Natural killer cell (primary cell): ENCODE measurements around the gene KIF6. TPM values are rescaled to one million over a fixed set of nuclear protein-coding genes. Genes with fewer than 3 reads are reported as not detected.

Source experiments
- ATAC-seq, 3 donors: fragments of 150-1000 bp in 2 of 3; fragments of 200-7000 bp in 1 of 3; cut with Tn5 transposase; 1 replicate in 1 of 3; 2 replicates in 2 of 3; pipeline ENCODE4 v1.10.0; 2021; ENCODE audit warnings: mild to moderate bottlenecking in 2 of 3, moderate library complexity in 2 of 3
- DNase-seq, 2 donors: peaks; one replicate each; pipeline versions ENCODE4 v3.0.0 to v3.0.0-alpha.2; 2013 to 2021; ENCODE audit warnings: mixed read lengths in 1 of 2
- H3K27ac ChIP-seq: one replicate; pipeline ENCODE4 v1.5.1; 2013; ENCODE audit warnings: mild to moderate bottlenecking, low read length
- H3K27me3 ChIP-seq: one replicate; pipeline ENCODE4 v1.6.1; 2013; ENCODE audit warnings: low read length; ENCODE audit not compliant: control insufficient read depth, insufficient read depth
- H3K36me3 ChIP-seq: one replicate; pipeline ENCODE4 v1.6.1; 2013; ENCODE audit warnings: low read length; ENCODE audit not compliant: control insufficient read depth, insufficient read depth
- H3K4me1 ChIP-seq: one replicate; pipeline ENCODE4 v1.6.1; 2013; ENCODE audit warnings: low read length; ENCODE audit not compliant: control insufficient read depth, insufficient read depth
- H3K4me3 ChIP-seq: one replicate; pipeline ENCODE4 v1.5.1; 2013; ENCODE audit warnings: low read length
- H3K9me3 ChIP-seq: one replicate; pipeline ENCODE4 v1.6.1; 2013; ENCODE audit warnings: low read length; ENCODE audit not compliant: control insufficient read depth, insufficient read depth
- H3K27ac Mint-ChIP-seq, 2 donors: one replicate each; pipeline ENCODE4 v1.8.0; 2022; ENCODE audit warnings: mild to moderate bottlenecking in 2 of 2, mixed read lengths in 2 of 2, moderate library complexity in 1 of 2
- H3K27me3 Mint-ChIP-seq, 2 donors: one replicate each; pipeline ENCODE4 v1.8.0; 2022; ENCODE audit warnings: low read depth in 2 of 2, mixed read lengths in 2 of 2
- H3K36me3 Mint-ChIP-seq: one replicate; pipeline ENCODE4 v1.8.0; 2022; ENCODE audit warnings: mixed read lengths
- H3K4me1 Mint-ChIP-seq, 2 donors: one replicate each; pipeline ENCODE4 v1.8.0; 2022; ENCODE audit warnings: mixed read lengths in 2 of 2
- H3K4me3 Mint-ChIP-seq: one replicate; pipeline ENCODE4 v1.8.0; 2022; ENCODE audit warnings: mild to moderate bottlenecking, moderate library complexity, mixed read lengths
- H3K9me3 Mint-ChIP-seq, 2 donors: one replicate each; pipeline ENCODE4 v1.8.0; 2022; ENCODE audit warnings: mixed read lengths in 2 of 2
- CTCF ChIP-seq: fragments of 200-600 bp; IDR thresholded peaks from one replicate; pipeline ENCODE4 v1.8.0; 2022; ENCODE audit warnings: antibody characterized with exemption
- WGBS: methylation state at CpG from one replicate; pipeline ENCODE4 v1.1.7; 2013; ENCODE audit warnings: missing lambda C conversion rate; ENCODE audit not compliant: insufficient coverage; 5-methylcytosine and 5-hydroxymethylcytosine counted together
- intact Hi-C: fragments of 100-400 bp; cut with micrococcal nuclease; formaldehyde crosslinking; loops from one replicate; pipeline ENCODE4 v1.14.2; 2022
- total RNA-seq, 4 donors: library from RNA; stranded (reverse); fragments of 120-200 nt in 1 of 4; gene quantifications; one replicate each; pipeline versions ENCODE4 v1.2.3 to v1.2.4, GENCODE V29; 2013 to 2022

Gene KIF6
- total RNA-seq, 3 donors from 2014 or later (not counting 1 experiment from before 2014, with no cell fraction given): not detected

GRCh38 chr6:39389484-39389767 is 335.8 kb downstream of the KIF6 start:
- no peaks in the 10 kb centered on the region for H3K9me3 Mint-ChIP-seq
- no peak overlapping the region for H3K4me3 Mint-ChIP-seq
- intact Hi-C loops: no loop called here
- no peaks in the 10 kb centered on the region for H3K4me1 ChIP-seq
- no peaks in the 10 kb centered on the region for H3K9me3 ChIP-seq
- no peak for ATAC-seq
- no peak for TF ChIP-seq CTCF
- no peak overlapping the region for H3K4me3 ChIP-seq
- H3K27ac Mint-ChIP-seq: no peak overlapping the region
- 87% methylated on average over 3 of the region's 3 CpGs for WGBS
- no peaks in the 10 kb centered on the region for H3K4me1 Mint-ChIP-seq
- H3K27me3 ChIP-seq: no peaks in the 10 kb centered on the region
- no peaks in the 10 kb centered on the region for H3K36me3 ChIP-seq
- no peaks in the 10 kb centered on the region for H3K36me3 Mint-ChIP-seq
- H3K27me3 Mint-ChIP-seq: peaks cover 7 to 47% of the 10 kb centered on the region in 2 donors
- DNase-seq: no peak
- H3K27ac ChIP-seq: no peak overlapping the region

- H3K27me3 Mint-ChIP-seq: peaks cover 7 to 50% of the 10 kb centered on the region in 2 donors
- H3K27ac Mint-ChIP-seq: no peak overlapping the region
Measured at GRCh38 chr6:39388606-39389483, 336.4 kb downstream of the KIF6 start.

GRCh38 chr6:39387785-39388184 is 337.4 kb downstream of the KIF6 start:
- Mint-ChIP-seq H3K27ac (no peak overlapping the region), H3K36me3 (no peaks in the 10 kb centered on the region), H3K4me3 (no peak overlapping the region), H3K9me3 (no peaks in the 10 kb centered on the region), H3K4me1 (no peaks in the 10 kb centered on the region), H3K27me3 (peaks cover 7 to 55% of the 10 kb centered on the region in 2 donors)
- no peak for TF ChIP-seq CTCF
- Histone ChIP-seq H3K9me3 (no peaks in the 10 kb centered on the region), H3K36me3 (no peaks in the 10 kb centered on the region), H3K27ac (no peak overlapping the region), H3K4me3 (no peak overlapping the region), H3K4me1 (no peaks in the 10 kb centered on the region), H3K27me3 (no peaks in the 10 kb centered on the region)
- intact Hi-C loops: no loop called here
- DNase-seq (no peak), ATAC-seq (no peak)
- WGBS: 92% methylated on average over 3 of the region's 3 CpGs

More at GRCh38 chr6:39388606-39389483, 336.4 kb downstream of the KIF6 start:
- Mint-ChIP-seq H3K36me3 (no peaks in the 10 kb centered on the region), H3K9me3 (no peaks in the 10 kb centered on the region), H3K4me1 (no peaks in the 10 kb centered on the region), H3K4me3 (no peak overlapping the region)
- H3K4me1 ChIP-seq: no peaks in the 10 kb centered on the region
- H3K36me3 ChIP-seq: no peaks in the 10 kb centered on the region
- no peaks in the 10 kb centered on the region for H3K27me3 ChIP-seq
- no peak overlapping the region for H3K4me3 ChIP-seq
- H3K9me3 ChIP-seq: no peaks in the 10 kb centered on the region
- intact Hi-C loops: no loop called here
- H3K27ac ChIP-seq: no peak overlapping the region
- ATAC-seq (no peak), DNase-seq (no peak)
- TF ChIP-seq CTCF: no peak
- 80% methylated on average over 12 of the region's 12 CpGs for WGBS

GRCh38 chr6:39386487-39386886 is 338.7 kb downstream of the KIF6 start:
- ATAC-seq: no peak
- H3K4me3 Mint-ChIP-seq: no peak overlapping the region
- Histone ChIP-seq H3K27ac (no peak overlapping the region), H3K4me3 (no peak overlapping the region), H3K36me3 (no peaks in the 10 kb centered on the region), H3K27me3 (no peaks in the 10 kb centered on the region), H3K4me1 (no peaks in the 10 kb centered on the region), H3K9me3 (no peaks in the 10 kb centered on the region)
- H3K36me3 Mint-ChIP-seq: no peaks in the 10 kb centered on the region
- intact Hi-C loops: no loop called here
- H3K9me3 Mint-ChIP-seq: no peaks in the 10 kb centered on the region
- no peak for DNase-seq
- TF ChIP-seq CTCF: no peak
- no peak overlapping the region for H3K27ac Mint-ChIP-seq
- H3K4me1 Mint-ChIP-seq: no peaks in the 10 kb centered on the region
- WGBS: 77% methylated on average over 3 of the region's 3 CpGs
- H3K27me3 Mint-ChIP-seq: peaks cover 3 to 55% of the 10 kb centered on the region in 2 donors
